Gastroesophageal sphincter (tissue), 3 donors: ENCODE measurements around the gene SMIM22.

ENCODE experiments used
- CTCF ChIP-seq, 4 experiments: fragments of 200-600 bp in 2 of 4; fragments of 450-650 bp in 2 of 4; sonication (generic) in 1 of 4; IDR thresholded peaks; one replicate each; pipeline ENCODE4 v1.5.1; 2017 to 2019; ENCODE audit warnings: antibody characterized with exemption in 4 of 4, mild to moderate bottlenecking in 2 of 4, moderate library complexity in 2 of 4
- POLR2AphosphoS5 ChIP-seq: sonication (generic); formaldehyde crosslinking; IDR thresholded peaks from one replicate; pipeline ENCODE4 v1.6.1; 2017; ENCODE audit warnings: antibody characterized with exemption

- TF ChIP-seq POLR2AphosphoS5 (no peak), CTCF (IDR thresholded peaks at IDR 0.05) (no peak)
Measured at GRCh38 chr16:4753227-4753626, 41.9 kb upstream of the SMIM22 start.
